Measurements from ENCODE around the gene PSMA6. TPM values are rescaled to one million over a fixed set of nuclear protein-coding genes. Genes with fewer than 3 reads are reported as not detected.

Gene PSMA6
- polyA plus RNA-seq (2011; rRNA removed) (321 and 369 TPM in 2 replicates), polyA plus RNA-seq (2017; fragmentation: RNase III; extraction: RNeasy Plus Mini Kit Qiagen cat#74134 plus additional on column Dnase treatment) (395 to 409 TPM (median 406 TPM) in 3 replicates), polyA minus RNA-seq (2011; rRNA and poly(A)+ RNA removed) (86.4 and 111 TPM in 2 replicates)
- 195 and 206 TPM in 2 replicates for polyA plus RNA-seq (2012; cell fraction: cytosol; rRNA removed)
- polyA plus RNA-seq (2012; cell fraction: nucleus; rRNA removed): 92.2 and 156 TPM in 2 replicates

GRCh38 chr14:35292051-35292769, at the start of gene PSMA6:
TSS of gene PSMA6 (plus strand) at chr14:35292382. CDS start at chr14:35292477, 95 bp downstream.
- peak within 1 kb of the TSS; percentile 76 for H3K4me3 ChIP-seq
- H3K9me3 ChIP-seq: no peaks in the 10 kb centered on the region
- peaks cover 40% of the 10 kb centered on the region for H3K4me1 ChIP-seq
- DNase-seq (ENCODE audit: low read depth in 1 of 2, low spot score in 1 of 2) (peak; percentile 93 to 99), FAIRE-seq (peak; percentile 23), ATAC-seq (peak; percentile 97 to 100)
- WGBS (ENCODE audit: missing lambda C conversion rate): under 1% methylated on average over 36 of the region's 40 CpGs
- H3K4me2 ChIP-seq: peak within 1 kb of the TSS; percentile 89
- H3K27ac ChIP-seq: peak within 1 kb of the TSS; percentile 91 to 92
- no peak for TF ChIP-seq SREBF2 (IDR thresholded peaks at IDR 0.05)
- no peak for TF ChIP-seq HOXA7 (CRISPR knock-in tag; IDR thresholded peaks at IDR 0.05)
- TF ChIP-seq ESRRA (IDR thresholded peaks at IDR 0.05; ENCODE audit: borderline replicate concordance, low read length): no peak
- TF ChIP-seq HOXB13 (CRISPR knock-in tag; IDR thresholded peaks at IDR 0.05; ENCODE audit: low read depth): no peak; the same call in 1 of the 2 replicates
- TF ChIP-seq ELK1 (IDR thresholded peaks at IDR 0.05; ENCODE audit: low read depth, low read length): no peak
- no peak for TF ChIP-seq REST (IDR thresholded peaks at IDR 0.05)
- TF ChIP-seq PBX3 (IDR thresholded peaks at IDR 0.05): peak; percentile 55; the same call in 1 of the 2 replicates
- TF ChIP-seq MAX (IDR thresholded peaks at IDR 0.05): peak; percentile 89
- TF ChIP-seq BCL3 (IDR thresholded peaks at IDR 0.05): peak; percentile 42; the same call in 1 of the 3 replicates
- TF ChIP-seq MYC (IDR thresholded peaks at IDR 0.05; ENCODE audit: borderline replicate concordance, low read length): peak; percentile 71; the same call in 1 of the 2 replicates
- peak in 1 of 2 experiments; percentile 43; a peak in 1 of 4 replicates for TF ChIP-seq CEBPB (IDR thresholded peaks at IDR 0.05)
- TF ChIP-seq HDAC2 (IDR thresholded peaks at IDR 0.05): no peak
- TF ChIP-seq MAFK (IDR thresholded peaks at IDR 0.05; ENCODE audit: partially characterized antibody): peak; percentile 67
- TF ChIP-seq TP53 (CRISPR knock-in tag; IDR thresholded peaks at IDR 0.05): no peak
- TF ChIP-seq MAZ (IDR thresholded peaks at IDR 0.05; ENCODE audit: borderline replicate concordance, low read depth, low read length): peak; percentile 51; the same call in 1 of the 2 replicates
- peak; percentile 85 for TF ChIP-seq PHF8 (IDR thresholded peaks at IDR 0.05; ENCODE audit: borderline replicate concordance, low read depth)
- TF ChIP-seq POLR2A (IDR thresholded peaks at IDR 0.05; ENCODE audit: low read length): peak; percentile 34
- peak; percentile 53 to 91; a peak in 4 of 5 replicates for TF ChIP-seq JUN (IDR thresholded peaks at IDR 0.05)
- TF ChIP-seq EP300 (IDR thresholded peaks at IDR 0.05): no peak
- no peak for TF ChIP-seq FOSL2 (IDR thresholded peaks at IDR 0.05)
- no peak for TF ChIP-seq FOSL2 (CRISPR knock-in tag; IDR thresholded peaks at IDR 0.05)
- TF ChIP-seq BHLHE40 (IDR thresholded peaks at IDR 0.05; ENCODE audit: low read depth, low read length): no peak
- peak; percentile 54; the same call in 1 of the 2 replicates for TF ChIP-seq RFX5 (IDR thresholded peaks at IDR 0.05)
- TF ChIP-seq FOSB (CRISPR knock-in tag; IDR thresholded peaks at IDR 0.05): peak; percentile 59; the same call in 1 of the 2 replicates
- peak; percentile 72 for TF ChIP-seq KDM5A (IDR thresholded peaks at IDR 0.05)
- TF ChIP-seq E2F6 (IDR thresholded peaks at IDR 0.05; ENCODE audit: borderline replicate concordance, low read depth): no peak
- 0 out of 3 replicates have a peak, but pooled peaks have one; percentile 11 for TF ChIP-seq SMC3 (IDR thresholded peaks at IDR 0.05)
- no peak for TF ChIP-seq ATOH8 (CRISPR knock-in tag; IDR thresholded peaks at IDR 0.05; ENCODE audit: low read depth)
- TF ChIP-seq GATA3 (IDR thresholded peaks at IDR 0.05; ENCODE audit: borderline replicate concordance): no peak
- no peak for TF ChIP-seq NFE2L2 (conservative IDR thresholded peaks at IDR 0.05; ENCODE audit: low read length)
- ChIA-PET POLR2A (interaction anchor here (0.6 to 3.3 kb wide), 27 partner anchors 8 to 417 kb away, joined by 3 to 62 read pairs (median 5); partner anchors contain the start of genes BAZ1A, FAM177A1, NFKBIA and PPP2R3C), CTCF (interaction anchor here (0.6 to 2.8 kb wide), 10 partner anchors 11 to 314 kb away, joined by 3 to 16 read pairs (median 3); partner anchors contain the start of gene NFKBIA)

Measured in A549 (cell line).